HG03378 (cell line): ENCODE measurements around the gene NEU4.
"Not testable (repeated sequence)": the region's sequence is repeated elsewhere in the genome, so short reads cannot be mapped to it uniquely, and the experiment has no call there.

Source experiments
- ATAC-seq: cut with Tn5 transposase; IDR thresholded peaks from one replicate; pipeline ENCODE4 v1.9.1; 2021; ENCODE audit warnings: mild to moderate bottlenecking, moderate library complexity; ENCODE audit not compliant: unreplicated experiment

Gene NEU4

DNA sequence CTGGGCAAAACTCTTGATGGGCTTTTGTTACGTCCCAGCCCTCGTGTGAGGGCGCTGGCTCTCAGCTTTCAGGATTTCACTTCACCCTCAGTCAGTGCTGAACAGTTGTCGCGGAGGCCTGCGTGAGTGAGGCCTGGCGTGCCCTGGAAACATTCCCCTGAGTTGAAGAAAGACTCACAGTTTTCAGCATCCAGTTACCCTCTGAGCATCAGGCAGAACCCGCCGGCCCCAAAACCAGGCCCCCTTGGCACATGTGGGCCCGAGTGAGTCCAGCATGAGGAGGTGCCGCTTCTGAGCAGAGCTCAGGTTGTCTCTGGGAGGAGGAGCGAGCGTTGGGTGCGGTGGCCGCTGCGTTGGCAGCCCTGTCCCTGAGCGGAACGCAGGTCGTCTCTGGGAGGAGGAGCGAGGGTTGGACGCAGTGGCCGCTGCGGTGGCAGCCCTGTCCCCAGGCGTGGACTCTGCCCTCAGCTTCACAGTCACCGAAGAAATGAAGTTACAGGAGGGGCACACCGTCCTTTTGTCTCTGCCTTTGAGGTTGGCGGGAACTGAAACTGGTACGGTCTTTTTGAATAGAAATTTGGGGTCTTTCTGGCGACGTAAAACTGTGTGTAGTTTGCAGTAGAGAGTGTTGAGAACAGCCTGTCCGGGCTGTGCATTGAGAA lies at the start of gene NEU4:
NEU4 (plus strand) TSS at position 473 of the 662 bp plus-strand sequence. CDS start 5,292 bp downstream, outside the sequence.
- ATAC-seq: no peak

DNA sequence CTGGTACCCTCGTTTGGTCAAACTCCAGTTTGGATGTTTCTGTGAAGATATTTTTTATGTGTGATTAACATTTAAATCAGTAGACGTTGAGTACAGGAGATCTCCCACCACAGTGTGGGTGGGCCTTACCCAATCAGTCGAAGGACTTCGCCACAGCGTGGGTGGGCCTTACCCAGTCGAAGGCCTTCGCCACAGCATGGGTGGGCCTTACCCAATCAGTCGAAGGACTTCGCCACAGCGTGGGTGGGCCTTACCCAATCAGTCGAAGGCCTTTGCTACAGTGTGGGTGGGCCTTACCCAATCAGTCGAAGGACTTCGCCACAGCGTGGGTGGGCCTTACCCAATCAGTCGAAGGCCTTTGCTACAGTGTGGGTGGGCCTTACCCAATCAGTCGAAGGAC lies 49.1 kb upstream of the NEU4 start:
- ATAC-seq: not testable (repeated sequence)

- no peak for ATAC-seq
Measured at GRCh38 chr2:241760301-241760771, 48.7 kb upstream of the NEU4 start.

DNA sequence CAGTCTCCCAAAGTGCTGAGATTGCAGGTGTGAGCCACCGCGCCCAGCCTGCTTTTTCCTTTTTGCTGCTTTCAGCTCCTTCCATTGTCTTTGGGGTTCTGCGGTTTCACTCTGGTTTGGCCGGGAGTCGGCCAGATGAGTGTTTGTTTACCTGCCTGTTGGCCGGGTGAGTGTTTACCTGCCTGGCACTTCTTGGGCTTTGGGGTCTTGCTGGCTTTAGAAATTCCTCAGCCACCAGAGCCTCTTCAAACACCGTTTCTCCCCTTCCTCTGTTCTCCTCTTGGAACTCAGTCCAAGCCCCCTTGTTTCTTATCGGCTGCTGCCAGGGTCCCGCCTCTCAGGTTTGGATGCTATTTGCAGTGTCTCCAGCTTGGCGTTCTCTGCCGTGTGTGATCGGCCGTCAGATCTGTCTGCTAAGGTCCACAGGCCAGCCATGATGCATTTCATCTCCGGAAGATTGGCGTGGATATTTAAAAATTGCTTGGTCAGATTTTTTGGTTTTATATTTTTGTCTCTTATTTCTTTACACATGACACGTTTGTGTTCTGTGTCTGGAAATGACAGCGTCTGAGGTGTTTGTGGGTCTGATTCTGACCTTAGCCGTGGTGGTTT lies 46.6 kb upstream of the NEU4 start:
- ATAC-seq: no peak

GRCh38 chr2:241762933-241763369 lies 46.0 kb upstream of the NEU4 start:
- ATAC-seq: no peak

GRCh38 chr2:241763551-241764274 lies 45.3 kb upstream of the NEU4 start:
- ATAC-seq: no peak

DNA sequence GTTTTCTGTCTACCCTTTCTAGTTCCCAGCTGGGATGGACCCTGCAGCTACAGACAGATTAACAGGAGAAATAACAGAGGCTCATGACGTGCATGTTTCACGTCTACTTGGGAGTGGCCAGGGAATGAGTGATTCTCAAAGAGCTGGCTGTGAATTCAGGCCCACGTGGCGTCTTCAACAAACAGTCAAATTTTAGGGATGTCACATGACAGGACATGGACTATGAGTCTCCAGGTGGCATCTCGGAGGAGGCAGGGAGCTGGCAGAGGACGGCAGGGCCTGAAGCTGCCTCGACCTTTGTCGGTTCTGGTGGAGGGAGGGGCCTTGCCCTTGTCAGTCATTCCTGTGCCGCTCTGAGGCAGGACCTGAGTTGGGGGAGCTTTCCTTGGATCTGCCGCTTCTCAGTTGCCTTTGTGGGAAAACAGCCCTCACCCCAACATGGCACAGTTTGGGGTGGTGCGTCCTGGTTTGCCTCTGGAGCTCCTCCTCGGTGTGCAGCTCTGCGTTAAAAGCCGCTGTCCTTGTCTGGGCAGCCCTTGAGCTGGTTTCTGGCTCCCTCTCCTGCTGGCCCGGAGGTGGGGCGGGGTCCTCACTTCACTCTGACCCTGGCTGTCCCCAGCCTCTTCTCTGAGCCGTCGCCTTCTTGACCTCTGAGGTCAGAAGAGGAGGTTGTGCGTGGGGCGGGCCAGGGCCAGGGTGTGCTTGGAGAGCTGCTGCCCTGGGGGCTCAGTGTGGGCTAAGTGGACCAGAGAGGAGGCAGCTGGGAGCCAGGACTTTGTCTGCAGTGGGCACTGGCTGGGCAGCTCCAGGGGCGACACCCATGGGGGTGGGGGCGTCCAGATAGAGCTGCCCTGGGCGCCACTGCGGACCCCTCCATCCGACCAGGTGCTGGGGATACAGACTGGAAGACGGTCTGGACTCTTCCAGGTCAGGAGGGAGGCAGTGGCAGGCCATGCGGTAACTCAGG lies 44.4 kb upstream of the NEU4 start:
- ATAC-seq: no peak

- ATAC-seq: no peak
Measured at GRCh38 chr2:241767464-241768250, 41.3 kb upstream of the NEU4 start.

DNA sequence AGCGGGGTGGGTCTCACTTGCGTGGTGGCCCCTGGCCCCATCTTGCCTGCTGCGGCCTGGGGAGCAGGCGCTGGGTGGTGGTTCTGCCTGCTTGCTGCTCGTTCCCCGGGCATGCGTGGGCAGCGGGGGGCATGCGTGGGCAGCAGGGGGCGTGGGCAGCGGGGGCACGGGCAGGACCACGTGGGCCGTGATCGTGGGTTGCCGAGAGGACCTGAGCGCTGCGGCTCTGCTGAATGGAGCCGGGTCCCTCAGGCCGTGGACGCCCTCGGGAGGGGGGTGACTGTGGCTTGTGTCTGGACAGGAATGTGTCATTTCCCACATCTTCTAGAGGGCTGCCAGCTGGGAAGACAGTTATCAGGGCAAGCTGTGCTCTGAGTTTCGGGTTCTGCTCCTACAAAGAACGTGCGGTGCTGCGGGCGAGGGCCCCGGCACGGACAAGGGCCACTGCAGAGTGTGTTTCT lies 40.7 kb upstream of the NEU4 start:
- no peak for ATAC-seq

DNA sequence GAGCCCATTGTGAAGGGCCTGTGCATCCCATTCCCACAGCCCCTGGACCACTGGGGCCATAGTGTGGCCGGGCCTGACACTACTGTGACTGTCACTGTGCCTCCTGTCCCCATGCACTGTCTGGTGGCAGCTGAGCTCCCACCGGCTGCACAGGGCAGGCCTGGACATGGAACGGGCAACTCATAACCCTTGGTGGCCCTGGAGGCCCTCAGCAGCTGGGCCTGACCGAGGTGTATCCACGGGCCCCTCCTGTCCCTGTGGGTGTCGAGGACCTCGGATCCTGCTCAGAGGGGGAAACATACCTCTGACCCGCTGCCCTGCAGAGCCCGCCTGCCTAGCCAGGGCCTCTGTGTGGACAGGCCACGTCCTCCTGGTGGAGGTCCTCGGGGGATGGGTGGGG lies 40.1 kb upstream of the NEU4 start:
- no peak for ATAC-seq

DNA sequence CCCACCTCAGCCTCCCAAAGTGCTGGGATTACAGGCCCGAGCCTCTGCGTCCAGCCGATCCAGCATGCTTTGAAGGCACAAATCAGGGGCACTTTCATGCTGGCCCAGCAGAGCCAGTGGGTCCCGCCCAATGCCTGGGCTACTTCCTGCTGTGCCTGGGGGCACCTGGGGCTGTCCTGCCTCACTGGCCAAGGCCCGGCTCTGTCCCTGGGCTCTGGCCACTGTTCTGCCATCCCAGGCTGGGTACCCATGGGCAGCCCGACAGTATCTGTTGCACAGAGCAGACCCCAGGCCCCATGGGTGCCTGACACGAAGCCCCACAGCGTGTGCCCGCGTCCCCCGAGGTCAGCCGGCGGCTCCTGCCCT lies 39.2 kb upstream of the NEU4 start:
- ATAC-seq: no peak

DNA sequence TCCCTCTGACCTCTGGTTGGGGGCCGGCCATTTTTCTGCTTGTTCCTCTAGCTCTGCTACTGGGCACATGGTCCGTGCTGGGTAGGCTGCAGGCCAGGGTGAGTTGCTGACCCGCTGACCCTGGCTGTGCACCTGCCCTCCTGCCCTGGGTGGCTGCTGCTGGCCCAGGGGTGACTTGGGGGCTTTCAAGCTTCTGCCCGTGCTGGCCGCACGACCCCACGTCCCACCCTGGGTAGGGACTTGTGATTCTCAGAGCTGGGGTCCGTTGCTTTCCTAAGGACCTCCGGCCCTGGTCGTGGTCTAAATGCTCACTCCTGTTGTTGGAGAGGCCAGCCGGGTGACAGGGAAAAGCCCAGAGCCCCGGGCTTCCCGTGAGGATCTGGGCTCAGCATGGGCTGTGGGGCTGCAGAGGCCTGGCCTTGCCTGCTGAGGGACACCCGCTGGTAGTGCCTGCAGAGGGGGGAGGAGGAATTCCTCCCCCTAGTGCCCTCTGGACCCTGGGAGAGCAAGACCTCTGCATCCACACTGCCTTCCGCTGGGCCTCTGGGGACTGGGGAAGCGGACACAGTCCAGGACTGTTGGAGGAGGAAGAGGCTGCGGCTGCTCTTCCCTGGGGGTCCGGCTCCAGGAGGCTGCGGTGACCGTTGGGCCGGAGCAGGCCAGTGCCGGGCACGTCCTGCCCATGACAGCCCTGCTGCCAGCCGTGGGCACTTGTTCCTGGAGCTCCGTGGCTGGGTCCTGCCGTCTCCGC lies 38.6 kb upstream of the NEU4 start:
- no peak for ATAC-seq

GRCh38 chr2:241770936-241771285 lies 38.1 kb upstream of the NEU4 start:
- no peak for ATAC-seq

DNA sequence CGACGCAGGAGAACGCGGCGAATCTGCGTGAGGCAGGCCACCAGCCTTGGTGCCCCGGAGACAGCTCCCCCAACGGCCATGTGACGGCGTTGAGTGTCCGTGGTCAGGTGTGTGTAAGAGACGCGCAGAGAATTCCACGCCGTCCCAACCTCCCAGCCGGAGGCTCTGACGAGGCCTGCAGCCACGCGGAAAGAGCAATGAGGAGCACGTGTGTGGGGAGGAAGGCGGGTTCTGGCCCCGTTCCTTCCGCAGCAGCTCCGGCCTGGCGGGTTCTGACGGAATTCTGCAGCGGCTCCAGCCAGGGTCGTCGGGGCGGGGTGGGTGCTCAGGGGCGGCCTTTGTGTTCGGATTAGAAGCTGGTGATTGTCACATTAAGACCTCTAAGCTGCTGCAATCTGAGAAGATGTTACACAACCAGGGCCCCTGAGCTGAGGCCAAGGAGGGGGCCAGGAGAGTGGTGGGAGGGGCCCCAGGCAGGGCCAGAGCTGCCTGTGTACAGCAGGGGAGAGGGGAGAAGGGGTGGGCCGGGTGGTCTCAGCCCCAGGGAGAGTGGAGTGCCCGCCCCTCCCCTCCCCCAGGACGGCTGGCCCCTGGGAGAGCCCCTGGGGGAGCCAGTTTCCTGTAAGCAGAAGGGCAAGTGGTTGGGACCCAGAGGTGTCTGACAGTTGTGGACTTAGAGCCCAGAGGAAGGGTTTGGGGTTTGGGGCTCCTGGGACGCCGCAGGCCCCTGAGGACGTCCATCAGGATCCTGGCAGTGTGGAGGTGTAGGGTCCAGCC lies 37.5 kb upstream of the NEU4 start:
- ATAC-seq: no peak

GRCh38 chr2:241772063-241772499 lies 36.9 kb upstream of the NEU4 start:
- ATAC-seq: no peak

DNA sequence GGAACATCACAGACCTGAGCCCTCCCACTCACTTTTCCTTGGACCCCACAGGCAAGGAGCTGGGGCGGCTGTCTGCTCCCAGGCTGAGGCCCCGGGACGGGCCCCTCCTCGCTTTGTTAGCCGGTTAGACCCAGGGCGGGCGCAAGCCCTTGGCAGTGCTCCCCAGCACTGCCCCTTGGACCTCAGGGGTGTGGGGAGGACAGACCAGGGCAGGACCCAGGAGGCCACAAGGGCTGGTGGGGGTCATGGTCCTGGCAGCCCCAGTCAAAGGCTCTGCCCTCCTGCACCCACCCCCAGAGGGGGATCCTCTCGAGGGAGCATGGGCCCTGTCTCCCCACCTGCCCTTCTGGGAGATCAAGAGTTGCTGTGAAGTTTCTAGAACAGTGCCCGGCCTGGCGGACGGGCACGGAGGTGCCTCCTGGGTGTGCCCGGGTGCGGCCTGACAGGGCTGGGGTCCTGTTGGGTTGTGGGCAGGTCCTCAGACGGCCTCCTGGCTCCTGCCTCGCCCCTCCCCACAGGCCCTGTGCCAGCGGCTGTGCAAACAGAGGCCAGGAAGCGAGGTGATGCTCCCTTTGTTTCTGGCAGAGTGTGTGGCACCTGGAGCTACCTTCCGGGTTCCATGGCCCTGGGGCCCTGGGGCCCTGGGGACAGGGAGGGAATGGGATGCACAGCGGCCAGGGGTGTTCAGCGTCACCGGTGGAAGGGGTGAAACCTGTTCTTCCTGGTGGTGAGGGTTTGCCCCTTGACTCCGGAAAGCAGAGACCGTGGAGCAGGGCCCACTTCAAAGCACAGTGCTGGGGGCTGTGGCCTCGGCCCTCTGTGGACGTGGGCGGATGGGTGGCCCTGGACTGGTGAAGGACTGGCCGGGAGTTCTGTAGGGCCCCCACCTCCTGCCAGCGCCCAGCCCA lies 35.2 kb upstream of the NEU4 start:
- no peak for ATAC-seq

GRCh38 chr2:241774419-241775222 lies 34.4 kb upstream of the NEU4 start:
- ATAC-seq: no peak
